Astrocyte (in vitro differentiated cells and primary cell): ENCODE data around the gene NBEAL1. TPM values are rescaled to one million over a fixed set of nuclear protein-coding genes. Genes with fewer than 3 reads are reported as not detected.
"Not testable (repeated sequence)": the region's sequence is repeated elsewhere in the genome, so short reads cannot be mapped to it uniquely, and the experiment has no call there.

Experiments
- DNase-seq: peaks from one replicate; pipeline ENCODE4 v3.0.0-alpha.2; 2010; ENCODE audit warnings: low read depth
- FAIRE-seq: peaks from 2 replicates; lab custom pipeline; 2011; peaks lifted over from hg19 to GRCh38; lab: Jason Lieb, UNC
- H2AFZ ChIP-seq: 2 replicates; pipeline ENCODE4 v1.6.0; 2012; ENCODE audit warnings: low read depth, low read length, inconsistent platforms
- H3K27ac ChIP-seq: 2 replicates; pipeline ENCODE4 v1.5.1; 2011; ENCODE audit warnings: low read depth, low read length, inconsistent platforms
- H3K27me3 ChIP-seq: 2 replicates; pipeline ENCODE4 v1.6.0; 2011; ENCODE audit warnings: low read length, inconsistent platforms; ENCODE audit not compliant: insufficient read depth
- H3K36me3 ChIP-seq: 2 replicates; pipeline ENCODE4 v1.5.1; 2011; ENCODE audit warnings: low read length, inconsistent platforms; ENCODE audit not compliant: insufficient read depth
- H3K4me1 ChIP-seq: 2 replicates; pipeline ENCODE4 v1.5.1; 2011; ENCODE audit warnings: low read length, inconsistent platforms; ENCODE audit not compliant: insufficient read depth
- H3K4me2 ChIP-seq: 2 replicates; pipeline ENCODE4 v1.6.0; 2012; ENCODE audit warnings: low read length, inconsistent platforms
- H3K4me3 ChIP-seq: 2 replicates; pipeline ENCODE4 v1.5.1; 2011; ENCODE audit warnings: low read depth, mild to moderate bottlenecking, low read length, inconsistent platforms; ENCODE audit not compliant: insufficient read depth
- H3K79me2 ChIP-seq: 2 replicates; pipeline ENCODE4 v1.6.0; 2012; ENCODE audit warnings: mild to moderate bottlenecking, low read length, inconsistent platforms; ENCODE audit not compliant: insufficient read depth
- H3K9ac ChIP-seq: 2 replicates; pipeline ENCODE4 v1.6.0; 2012; ENCODE audit warnings: mild to moderate bottlenecking, low read length, inconsistent platforms
- H3K9me3 ChIP-seq: 2 replicates; pipeline ENCODE4 v1.5.1; 2012; ENCODE audit warnings: low read depth, mild to moderate bottlenecking, low read length, inconsistent platforms; ENCODE audit not compliant: insufficient read depth
- H4K20me1 ChIP-seq: 2 replicates; pipeline ENCODE4 v1.6.0; 2012; ENCODE audit warnings: low read length, inconsistent platforms; ENCODE audit not compliant: insufficient read depth
- H3K27ac Mint-ChIP-seq: one replicate; pipeline ENCODE4 v1.8.0; 2021; ENCODE audit warnings: mild to moderate bottlenecking, mixed read lengths; ENCODE audit not compliant: unreplicated experiment
- H3K27me3 Mint-ChIP-seq: one replicate; pipeline ENCODE4 v1.8.0; 2021; ENCODE audit warnings: low read depth, mixed read lengths; ENCODE audit not compliant: unreplicated experiment
- H3K36me3 Mint-ChIP-seq: one replicate; pipeline ENCODE4 v1.8.0; 2021; ENCODE audit warnings: low read depth, mixed read lengths; ENCODE audit not compliant: unreplicated experiment
- H3K4me1 Mint-ChIP-seq: one replicate; pipeline ENCODE4 v1.8.0; 2021; ENCODE audit warnings: low read depth, mixed read lengths; ENCODE audit not compliant: unreplicated experiment
- H3K4me3 Mint-ChIP-seq: one replicate; pipeline ENCODE4 v1.8.0; 2021; ENCODE audit warnings: mild to moderate bottlenecking, moderate library complexity, mixed read lengths; ENCODE audit not compliant: unreplicated experiment
- H3K9me3 Mint-ChIP-seq: one replicate; pipeline ENCODE4 v1.8.0; 2021; ENCODE audit warnings: mild to moderate bottlenecking, mixed read lengths; ENCODE audit not compliant: unreplicated experiment
- EZH2 ChIP-seq: IDR thresholded peaks from 2 replicates; pipeline ENCODE4 v1.6.1; 2012; ENCODE audit warnings: mild to moderate bottlenecking, low read length, inconsistent platforms; ENCODE audit not compliant: insufficient read depth
- total RNA-seq: library from RNA; stranded (reverse); gene quantifications from 2 replicates; pipeline ENCODE4 v1.2.1, GENCODE V29; 2021
- TF ChIP-seq, protein P1 (sequence below): IDR thresholded peaks from 2 replicates; pipeline ENCODE4 v1.5.1; 2011; ENCODE audit warnings: low read depth, mild to moderate bottlenecking, inconsistent platforms, low read length, moderate library complexity; ENCODE audit not compliant: insufficient read depth

NBEAL1 gene
- total RNA-seq, 1 donor from 2014 or later = 33.4 TPM

DNA sequence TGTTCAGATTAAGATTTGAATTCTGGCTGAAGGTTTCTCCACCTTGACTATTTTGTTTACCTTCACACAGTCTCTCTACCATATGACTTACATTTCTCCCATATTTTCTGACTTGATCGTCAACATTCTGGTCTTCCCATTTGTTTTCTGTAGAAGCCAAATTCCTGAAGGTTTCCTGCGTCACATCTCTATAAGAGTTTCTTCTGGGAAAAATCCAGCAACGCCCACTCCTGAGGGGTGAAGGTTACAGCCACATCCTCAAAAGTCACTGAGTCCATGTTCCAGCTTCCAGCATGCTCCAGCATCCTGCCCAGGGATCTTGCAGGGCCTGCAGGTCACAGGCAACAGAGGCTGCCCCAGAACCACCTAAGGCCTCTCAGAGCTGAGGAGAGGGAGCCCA lies 47.5 kb downstream of the NBEAL1 start:
- Mint-ChIP-seq H3K36me3 (peaks cover 40% of the 10 kb centered on the region), H3K9me3 (peaks cover 3% of the 10 kb centered on the region), H3K27ac (peak overlapping the region; percentile 80), H3K4me3 (peak overlapping the region; percentile 51), H3K4me1 (peaks cover 17% of the 10 kb centered on the region), H3K27me3 (no peaks in the 10 kb centered on the region)
- TF ChIP-seq, protein P1, sequence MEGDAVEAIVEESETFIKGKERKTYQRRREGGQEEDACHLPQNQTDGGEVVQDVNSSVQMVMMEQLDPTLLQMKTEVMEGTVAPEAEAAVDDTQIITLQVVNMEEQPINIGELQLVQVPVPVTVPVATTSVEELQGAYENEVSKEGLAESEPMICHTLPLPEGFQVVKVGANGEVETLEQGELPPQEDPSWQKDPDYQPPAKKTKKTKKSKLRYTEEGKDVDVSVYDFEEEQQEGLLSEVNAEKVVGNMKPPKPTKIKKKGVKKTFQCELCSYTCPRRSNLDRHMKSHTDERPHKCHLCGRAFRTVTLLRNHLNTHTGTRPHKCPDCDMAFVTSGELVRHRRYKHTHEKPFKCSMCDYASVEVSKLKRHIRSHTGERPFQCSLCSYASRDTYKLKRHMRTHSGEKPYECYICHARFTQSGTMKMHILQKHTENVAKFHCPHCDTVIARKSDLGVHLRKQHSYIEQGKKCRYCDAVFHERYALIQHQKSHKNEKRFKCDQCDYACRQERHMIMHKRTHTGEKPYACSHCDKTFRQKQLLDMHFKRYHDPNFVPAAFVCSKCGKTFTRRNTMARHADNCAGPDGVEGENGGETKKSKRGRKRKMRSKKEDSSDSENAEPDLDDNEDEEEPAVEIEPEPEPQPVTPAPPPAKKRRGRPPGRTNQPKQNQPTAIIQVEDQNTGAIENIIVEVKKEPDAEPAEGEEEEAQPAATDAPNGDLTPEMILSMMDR = no peak
- TF ChIP-seq EZH2 = no peak
- Histone ChIP-seq H3K9ac (peak overlapping the region; percentile 5), H3K27me3 (no peaks in the 10 kb centered on the region), H3K27ac (peak overlapping the region; percentile 24), H2AFZ (no peak overlapping the region), H3K4me1 (peaks cover 5% of the 10 kb centered on the region), H3K4me2 (peak overlapping the region; percentile 34), H3K36me3 (peaks cover 22% of the 10 kb centered on the region), H4K20me1 (no peaks in the 10 kb centered on the region), H3K79me2 (no peaks in the 10 kb centered on the region), H3K9me3 (no peaks in the 10 kb centered on the region), H3K4me3 (no peak overlapping the region)
- no peak for FAIRE-seq
- peak; percentile 65 for DNase-seq

DNA sequence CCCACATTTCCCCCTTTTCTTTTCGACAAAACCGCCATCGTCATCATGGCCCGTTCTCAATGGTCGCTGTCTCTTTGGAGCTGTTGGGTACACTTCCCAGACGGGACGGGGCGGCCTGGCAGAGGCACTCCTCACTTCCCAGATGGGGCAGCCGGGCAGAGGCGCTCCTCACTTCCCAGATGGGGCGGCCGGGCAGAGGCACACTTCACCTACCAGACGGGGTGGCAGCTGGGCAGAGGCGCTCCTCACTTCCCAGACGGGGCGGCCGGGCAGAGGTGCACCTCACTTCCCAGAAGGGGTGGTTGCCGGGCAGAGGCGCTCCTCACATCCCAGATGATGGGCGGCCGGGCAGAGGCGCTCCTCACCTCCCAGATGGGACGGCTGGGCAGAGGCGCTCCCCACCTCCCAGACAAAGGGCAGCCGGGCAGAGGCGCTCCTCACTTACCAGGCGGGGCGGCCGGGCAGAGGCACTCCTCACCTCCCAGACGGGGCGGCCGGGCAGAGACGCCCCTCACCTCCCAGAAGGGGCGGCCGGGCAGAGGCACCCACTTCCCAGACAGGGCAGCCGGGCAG lies 51.9 kb downstream of the NBEAL1 start:
- not testable (repeated sequence) for H3K9me3 Mint-ChIP-seq, H3K79me2 ChIP-seq, H3K9me3 ChIP-seq, H4K20me1 ChIP-seq, FAIRE-seq, H3K4me1 Mint-ChIP-seq, H3K4me2 ChIP-seq, H2AFZ ChIP-seq, H3K27ac ChIP-seq, H3K27me3 Mint-ChIP-seq, H3K4me3 Mint-ChIP-seq, H3K4me1 ChIP-seq, H3K27ac Mint-ChIP-seq, H3K27me3 ChIP-seq, H3K36me3 ChIP-seq, DNase-seq, H3K4me3 ChIP-seq, H3K9ac ChIP-seq
- peaks cover 28% of the 10 kb centered on the region for H3K36me3 Mint-ChIP-seq

DNA sequence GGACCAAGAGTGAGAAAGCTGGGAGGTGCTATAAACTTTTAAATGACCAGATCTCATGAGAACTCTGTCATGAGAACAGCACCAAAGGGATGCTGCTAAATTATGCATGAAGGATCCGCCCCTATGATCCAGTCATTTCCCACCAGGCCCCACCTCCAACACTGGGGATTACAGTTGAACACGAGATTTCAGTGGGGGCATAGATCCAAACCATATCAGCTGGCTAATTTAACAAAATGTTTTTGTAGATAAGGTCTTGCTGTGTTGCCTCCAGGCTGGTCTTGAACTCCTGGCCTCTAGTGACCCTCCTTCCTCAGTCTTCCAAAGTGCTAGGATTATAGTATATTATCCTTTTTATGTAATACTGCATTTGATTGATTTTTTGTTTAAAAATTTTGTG lies 56.0 kb downstream of the NBEAL1 start:
- Histone ChIP-seq H3K36me3 (peaks cover 4% of the 10 kb centered on the region), H3K9me3 (peaks cover 4% of the 10 kb centered on the region), H4K20me1 (no peaks in the 10 kb centered on the region), H3K4me2 (no peak overlapping the region), H3K79me2 (no peaks in the 10 kb centered on the region), H3K4me1 (no peaks in the 10 kb centered on the region), H2AFZ (no peak overlapping the region), H3K4me3 (no peak overlapping the region), H3K27ac (no peak overlapping the region), H3K9ac (no peak overlapping the region), H3K27me3 (no peaks in the 10 kb centered on the region)
- Mint-ChIP-seq H3K27ac (no peak overlapping the region), H3K4me3 (no peak overlapping the region), H3K4me1 (peaks cover 5% of the 10 kb centered on the region), H3K9me3 (peaks cover 2% of the 10 kb centered on the region), H3K36me3 (peaks cover 24% of the 10 kb centered on the region), H3K27me3 (no peaks in the 10 kb centered on the region)
- DNase-seq (no peak), FAIRE-seq (no peak)
- TF ChIP-seq EZH2 = no peak
- TF ChIP-seq, protein P1 = no peak
